Measurements from ENCODE around the gene H6PD.

Gene H6PD

GRCh38 chr1:9314111-9314510 lies 79.5 kb downstream of the H6PD start:
- no peak overlapping the region for H3K27ac ChIP-seq (ENCODE audit: low read depth, low read length)
- no peaks in the 10 kb centered on the region for H3K9me3 ChIP-seq (ENCODE audit: control insufficient read depth, insufficient read depth, low read depth, low read length)
- H3K4me3 ChIP-seq (ENCODE audit: low read depth, low read length) = no peak overlapping the region
- H3K27me3 ChIP-seq (ENCODE audit: control insufficient read depth, insufficient read depth, low read length) = no peaks in the 10 kb centered on the region
- H3K4me1 ChIP-seq (ENCODE audit: control insufficient read depth, insufficient read depth, low read length) = peaks cover 6% of the 10 kb centered on the region; the same call in 1 of the 2 replicates
- H3K36me3 ChIP-seq (ENCODE audit: control insufficient read depth, insufficient read depth, low read length) = no peaks in the 10 kb centered on the region
- H3K9ac ChIP-seq (ENCODE audit: low read length) = no peak overlapping the region

GRCh38 chr1:9314711-9315379 lies 80.3 kb downstream of the H6PD start:
- H3K36me3 ChIP-seq (ENCODE audit: control insufficient read depth, insufficient read depth, low read length) = no peaks in the 10 kb centered on the region
- no peak overlapping the region for H3K4me3 ChIP-seq (ENCODE audit: low read depth, low read length)
- H3K27ac ChIP-seq (ENCODE audit: low read depth, low read length) = no peak overlapping the region
- H3K9ac ChIP-seq (ENCODE audit: low read length) = no peak overlapping the region
- H3K27me3 ChIP-seq (ENCODE audit: control insufficient read depth, insufficient read depth, low read length) = no peaks in the 10 kb centered on the region
- H3K4me1 ChIP-seq (ENCODE audit: control insufficient read depth, insufficient read depth, low read length) = peaks cover 13% of the 10 kb centered on the region
- no peaks in the 10 kb centered on the region for H3K9me3 ChIP-seq (ENCODE audit: control insufficient read depth, insufficient read depth, low read depth, low read length)

- H3K36me3 ChIP-seq (ENCODE audit: control insufficient read depth, insufficient read depth, low read length) = no peaks in the 10 kb centered on the region
- H3K4me3 ChIP-seq (ENCODE audit: low read depth, low read length) = no peak overlapping the region
- no peak overlapping the region for H3K27ac ChIP-seq (ENCODE audit: low read depth, low read length)
- no peaks in the 10 kb centered on the region for H3K9me3 ChIP-seq (ENCODE audit: control insufficient read depth, insufficient read depth, low read depth, low read length)
- H3K4me1 ChIP-seq (ENCODE audit: control insufficient read depth, insufficient read depth, low read length) = peaks cover 20% of the 10 kb centered on the region
- H3K9ac ChIP-seq (ENCODE audit: low read length) = no peak overlapping the region
- no peaks in the 10 kb centered on the region for H3K27me3 ChIP-seq (ENCODE audit: control insufficient read depth, insufficient read depth, low read length)
Observed at GRCh38 chr1:9315411-9316079, 81.0 kb downstream of the H6PD start.

GRCh38 chr1:9316080-9316444 lies 81.5 kb downstream of the H6PD start:
- H3K4me3 ChIP-seq (ENCODE audit: low read depth, low read length) = no peak overlapping the region
- no peak overlapping the region for H3K27ac ChIP-seq (ENCODE audit: low read depth, low read length)

GRCh38 chr1:9316512-9316911 lies 81.9 kb downstream of the H6PD start:
- H3K36me3 ChIP-seq (ENCODE audit: control insufficient read depth, insufficient read depth, low read length) = no peaks in the 10 kb centered on the region
- no peak overlapping the region for H3K9ac ChIP-seq (ENCODE audit: low read length)
- H3K9me3 ChIP-seq (ENCODE audit: control insufficient read depth, insufficient read depth, low read depth, low read length) = no peaks in the 10 kb centered on the region
- H3K4me3 ChIP-seq (ENCODE audit: low read depth, low read length) = no peak overlapping the region
- no peak overlapping the region for H3K27ac ChIP-seq (ENCODE audit: low read depth, low read length)
- peaks cover 30% of the 10 kb centered on the region for H3K4me1 ChIP-seq (ENCODE audit: control insufficient read depth, insufficient read depth, low read length)
- no peaks in the 10 kb centered on the region for H3K27me3 ChIP-seq (ENCODE audit: control insufficient read depth, insufficient read depth, low read length)

More at GRCh38 chr1:9316080-9316444, 81.5 kb downstream of the H6PD start:
- Histone ChIP-seq H3K9me3 (ENCODE audit: control insufficient read depth, insufficient read depth, low read depth, low read length) (no peaks in the 10 kb centered on the region), H3K36me3 (ENCODE audit: control insufficient read depth, insufficient read depth, low read length) (no peaks in the 10 kb centered on the region), H3K4me1 (ENCODE audit: control insufficient read depth, insufficient read depth, low read length) (peaks cover 26% of the 10 kb centered on the region), H3K27me3 (ENCODE audit: control insufficient read depth, insufficient read depth, low read length) (no peaks in the 10 kb centered on the region), H3K9ac (ENCODE audit: low read length) (no peak overlapping the region)

DNA sequence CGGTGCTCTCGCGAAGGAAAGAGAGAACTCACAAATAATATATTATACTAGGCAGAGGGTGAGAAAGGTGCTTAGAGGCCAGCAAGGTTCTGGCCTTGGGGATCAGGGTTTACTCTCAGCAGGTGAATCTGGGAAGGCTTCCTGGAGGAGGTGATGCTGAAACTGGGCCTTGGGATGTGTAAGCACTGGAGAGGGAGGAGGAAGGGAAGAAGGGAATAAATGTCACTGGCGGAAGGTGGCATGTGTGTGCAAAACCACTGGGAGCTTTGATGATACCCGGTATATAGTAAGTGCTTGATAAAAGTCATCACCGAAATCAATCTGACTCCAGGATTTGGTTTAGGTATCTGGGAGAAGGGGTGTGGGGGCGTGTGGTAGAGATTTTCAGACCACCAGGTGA lies 82.5 kb downstream of the H6PD start:
- Histone ChIP-seq H3K27me3 (ENCODE audit: control insufficient read depth, insufficient read depth, low read length) (no peaks in the 10 kb centered on the region), H3K9me3 (ENCODE audit: control insufficient read depth, insufficient read depth, low read depth, low read length) (no peaks in the 10 kb centered on the region), H3K4me1 (ENCODE audit: control insufficient read depth, insufficient read depth, low read length) (peaks cover 34% of the 10 kb centered on the region), H3K36me3 (ENCODE audit: control insufficient read depth, insufficient read depth, low read length) (no peaks in the 10 kb centered on the region), H3K4me3 (ENCODE audit: low read depth, low read length) (no peak overlapping the region), H3K27ac (ENCODE audit: low read depth, low read length) (no peak overlapping the region), H3K9ac (ENCODE audit: low read length) (no peak overlapping the region)

GRCh38 chr1:9317591-9318417 lies 83.2 kb downstream of the H6PD start:
- Histone ChIP-seq H3K9ac (ENCODE audit: low read length) (no peak overlapping the region), H3K27me3 (ENCODE audit: control insufficient read depth, insufficient read depth, low read length) (no peaks in the 10 kb centered on the region), H3K27ac (ENCODE audit: low read depth, low read length) (no peak overlapping the region), H3K4me1 (ENCODE audit: control insufficient read depth, insufficient read depth, low read length) (peaks cover 34% of the 10 kb centered on the region), H3K4me3 (ENCODE audit: low read depth, low read length) (no peak overlapping the region), H3K36me3 (ENCODE audit: control insufficient read depth, insufficient read depth, low read length) (no peaks in the 10 kb centered on the region), H3K9me3 (ENCODE audit: control insufficient read depth, insufficient read depth, low read depth, low read length) (no peaks in the 10 kb centered on the region)

GRCh38 chr1:9319208-9319788 lies 84.7 kb downstream of the H6PD start:
- no peak overlapping the region for H3K27ac ChIP-seq (ENCODE audit: low read depth, low read length)
- peak overlapping the region; percentile 17 for H3K9ac ChIP-seq (ENCODE audit: low read length)
- no peaks in the 10 kb centered on the region for H3K27me3 ChIP-seq (ENCODE audit: control insufficient read depth, insufficient read depth, low read length)
- H3K4me1 ChIP-seq (ENCODE audit: control insufficient read depth, insufficient read depth, low read length) = peaks cover 34% of the 10 kb centered on the region
- H3K9me3 ChIP-seq (ENCODE audit: control insufficient read depth, insufficient read depth, low read depth, low read length) = no peaks in the 10 kb centered on the region
- no peak overlapping the region for H3K4me3 ChIP-seq (ENCODE audit: low read depth, low read length)
- H3K36me3 ChIP-seq (ENCODE audit: control insufficient read depth, insufficient read depth, low read length) = no peaks in the 10 kb centered on the region

DNA sequence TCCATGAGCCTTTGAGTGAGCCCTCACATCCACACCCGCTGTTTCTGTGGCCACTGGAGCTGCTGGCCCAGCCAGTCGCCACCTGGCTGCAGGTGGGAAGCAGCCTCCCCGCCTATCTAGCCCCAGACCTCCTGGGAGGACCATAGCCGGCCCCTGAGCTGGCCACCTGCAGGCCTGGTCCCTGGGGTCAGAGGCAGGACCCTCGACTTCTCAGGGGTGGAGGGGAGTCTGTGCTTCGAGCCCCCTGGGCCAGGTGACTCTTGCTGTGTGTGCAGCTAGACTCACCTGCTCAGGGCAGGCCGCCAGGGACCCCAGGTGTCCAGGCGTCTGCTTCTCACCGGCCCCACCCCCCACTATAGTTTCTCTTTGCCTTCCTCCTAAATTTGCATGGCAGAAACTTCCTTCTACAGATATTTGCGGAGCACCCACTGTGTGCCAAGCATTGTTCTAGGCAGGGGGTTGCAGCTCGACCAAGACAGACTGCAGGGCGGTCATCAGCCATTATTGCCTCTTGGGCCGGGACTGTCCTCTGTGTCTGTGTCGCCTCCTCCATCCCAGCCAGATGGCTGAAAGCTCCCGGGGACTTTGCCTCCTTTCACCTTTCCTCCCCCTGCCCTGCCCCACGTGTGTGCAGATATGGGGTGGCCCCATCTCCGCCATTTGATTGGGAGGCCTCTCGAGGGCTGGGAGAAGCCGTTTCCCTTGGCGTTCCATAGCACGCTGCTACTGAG lies 85.4 kb downstream of the H6PD start:
- Histone ChIP-seq H3K27me3 (ENCODE audit: control insufficient read depth, insufficient read depth, low read length) (no peaks in the 10 kb centered on the region), H3K27ac (ENCODE audit: low read depth, low read length) (no peak overlapping the region; the same call in 1 of the 2 replicates), H3K4me3 (ENCODE audit: low read depth, low read length) (0 out of 2 replicates have a peak overlapping the region, but pooled peaks have one; percentile 11), H3K9ac (ENCODE audit: low read length) (peak overlapping the region; percentile 58), H3K36me3 (ENCODE audit: control insufficient read depth, insufficient read depth, low read length) (no peaks in the 10 kb centered on the region), H3K4me1 (ENCODE audit: control insufficient read depth, insufficient read depth, low read length) (peaks cover 34% of the 10 kb centered on the region), H3K9me3 (ENCODE audit: control insufficient read depth, insufficient read depth, low read depth, low read length) (no peaks in the 10 kb centered on the region)

Data from HUES6 (cell line).